Measurements from ENCODE around the gene CISD1.

DNA sequence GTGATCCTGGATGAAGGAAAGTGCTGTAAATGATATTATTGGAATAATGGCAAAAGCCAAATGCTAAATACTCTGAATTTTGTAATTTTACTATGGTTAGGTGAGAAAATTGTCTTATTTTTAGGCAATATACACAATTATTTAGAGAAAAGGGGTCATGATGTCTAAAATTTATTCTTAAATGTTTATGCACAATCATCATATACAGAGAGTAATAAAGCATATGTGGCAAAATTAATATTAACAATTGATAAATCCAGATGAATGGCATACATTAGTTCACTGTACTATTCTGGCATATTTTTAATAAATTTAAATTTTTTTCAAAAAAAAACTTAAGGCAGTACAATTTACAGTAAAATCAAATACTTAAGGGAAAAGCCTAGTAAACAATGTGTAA, 8.6 kb upstream of the CISD1 start:
- TF ChIP-seq POLR2A (IDR thresholded peaks at IDR 0.05; ENCODE audit: low read depth, low read length) = no peak
- TF ChIP-seq, protein P1, sequence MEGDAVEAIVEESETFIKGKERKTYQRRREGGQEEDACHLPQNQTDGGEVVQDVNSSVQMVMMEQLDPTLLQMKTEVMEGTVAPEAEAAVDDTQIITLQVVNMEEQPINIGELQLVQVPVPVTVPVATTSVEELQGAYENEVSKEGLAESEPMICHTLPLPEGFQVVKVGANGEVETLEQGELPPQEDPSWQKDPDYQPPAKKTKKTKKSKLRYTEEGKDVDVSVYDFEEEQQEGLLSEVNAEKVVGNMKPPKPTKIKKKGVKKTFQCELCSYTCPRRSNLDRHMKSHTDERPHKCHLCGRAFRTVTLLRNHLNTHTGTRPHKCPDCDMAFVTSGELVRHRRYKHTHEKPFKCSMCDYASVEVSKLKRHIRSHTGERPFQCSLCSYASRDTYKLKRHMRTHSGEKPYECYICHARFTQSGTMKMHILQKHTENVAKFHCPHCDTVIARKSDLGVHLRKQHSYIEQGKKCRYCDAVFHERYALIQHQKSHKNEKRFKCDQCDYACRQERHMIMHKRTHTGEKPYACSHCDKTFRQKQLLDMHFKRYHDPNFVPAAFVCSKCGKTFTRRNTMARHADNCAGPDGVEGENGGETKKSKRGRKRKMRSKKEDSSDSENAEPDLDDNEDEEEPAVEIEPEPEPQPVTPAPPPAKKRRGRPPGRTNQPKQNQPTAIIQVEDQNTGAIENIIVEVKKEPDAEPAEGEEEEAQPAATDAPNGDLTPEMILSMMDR (IDR thresholded peaks at IDR 0.05; ENCODE audit: extremely low read depth in 1 of 2, insufficient read depth in 1 of 2, low read depth in 1 of 2, low read length in 2 of 2) = no peak
- no peak for TF ChIP-seq POLR2AphosphoS5 (IDR thresholded peaks at IDR 0.05; ENCODE audit: insufficient read depth, low read depth, low read length)
- no peak for TF ChIP-seq MYC (IDR thresholded peaks at IDR 0.05; ENCODE audit: low read depth, low read length)
- no peak for TF ChIP-seq FOS (IDR thresholded peaks at IDR 0.05; ENCODE audit: borderline replicate concordance, insufficient read depth, low read length)
- no peak for TF ChIP-seq EZH2 (IDR thresholded peaks at IDR 0.05; ENCODE audit: borderline replicate concordance, low read depth, low read length, severe bottlenecking)
